GM18867 (cell line): ENCODE measurements around the gene CDKN2C.
"Not testable (repeated sequence)": the region's sequence is repeated elsewhere in the genome, so short reads cannot be mapped to it uniquely, and the experiment has no call there.

Experiments used
- ATAC-seq: cut with Tn5 transposase; IDR thresholded peaks from one replicate; pipeline ENCODE4 v1.9.1; 2021; ENCODE audit warnings: mild to moderate bottlenecking, moderate library complexity; ENCODE audit not compliant: unreplicated experiment

The CDKN2C gene

DNA sequence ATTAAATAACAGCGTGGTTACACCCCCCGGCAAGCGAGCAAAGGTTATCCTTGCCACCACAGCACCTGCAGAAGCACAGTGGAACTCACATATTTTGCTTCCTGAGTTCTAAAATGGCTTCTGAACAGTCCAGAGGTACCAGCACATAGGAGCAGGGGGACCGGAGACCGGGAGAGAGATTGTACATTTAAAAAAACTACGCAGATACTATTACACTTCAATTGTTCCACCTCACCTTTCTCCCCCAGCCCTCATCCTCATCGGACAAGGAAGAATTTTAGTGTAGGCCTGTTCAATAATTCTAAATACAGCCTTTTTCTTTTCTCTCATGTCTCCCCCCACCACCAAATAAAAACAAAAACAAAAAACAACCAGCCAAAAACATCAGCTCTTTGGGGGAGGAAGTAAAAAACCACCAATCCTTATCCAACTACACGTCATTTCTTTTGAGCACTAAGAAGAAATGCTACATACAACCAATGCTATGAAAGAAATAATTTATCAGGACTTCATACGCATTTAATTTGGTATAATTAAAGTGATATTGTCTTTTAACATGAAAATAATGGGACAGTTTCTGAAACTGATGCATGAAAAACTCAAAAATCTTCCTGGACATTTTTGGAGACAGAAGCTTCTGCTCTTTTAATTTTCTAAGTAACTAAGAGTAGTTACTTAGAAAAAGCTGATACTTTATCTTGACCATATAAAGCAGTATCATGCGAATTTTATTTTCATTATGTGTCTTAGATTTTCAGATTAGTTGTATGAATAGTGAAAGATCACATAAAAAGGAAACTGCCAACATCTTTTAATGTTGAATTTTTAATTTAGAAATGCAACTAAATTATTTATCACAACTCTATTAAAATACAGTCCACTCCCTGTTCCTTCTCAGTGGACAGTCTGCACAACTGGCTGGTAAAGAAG lies 9.1 kb downstream of the CDKN2C start:
- no peak for ATAC-seq

DNA sequence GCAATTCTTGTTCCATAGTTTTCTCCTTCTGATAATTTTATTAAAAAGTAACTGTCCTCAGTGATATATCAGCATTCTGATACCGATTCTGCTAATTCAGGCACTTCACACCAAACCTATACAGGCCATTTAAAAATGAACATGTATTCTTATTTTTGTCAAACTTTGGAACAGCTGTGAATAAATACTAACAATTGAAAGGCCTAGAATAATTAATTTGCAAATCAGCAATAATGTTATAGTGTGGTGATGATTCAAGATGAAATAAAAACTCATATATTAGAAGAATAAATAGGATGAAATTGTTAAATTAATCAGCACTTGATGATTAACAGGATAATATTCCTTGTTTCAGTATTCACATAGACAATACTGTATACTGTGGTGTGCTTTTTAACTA lies 9.9 kb downstream of the CDKN2C start:
- ATAC-seq = no peak

DNA sequence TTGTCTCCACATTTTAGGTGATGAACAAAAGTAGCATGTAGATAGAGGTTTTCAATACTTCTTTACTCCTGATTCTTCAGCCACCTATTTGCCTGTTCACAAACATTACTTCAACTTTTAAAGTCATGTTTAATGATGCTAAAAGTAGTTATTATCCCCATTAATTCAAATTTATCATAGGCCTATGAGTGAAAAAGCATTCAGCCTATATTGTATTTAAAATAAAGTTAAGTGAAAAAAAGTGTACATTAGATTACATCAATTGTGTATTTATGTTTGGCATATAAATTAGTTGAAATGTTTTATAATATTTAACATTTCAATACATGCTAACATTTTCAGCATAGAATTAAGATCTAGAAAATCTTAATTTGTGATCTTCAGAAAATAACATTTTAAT lies 10.5 kb downstream of the CDKN2C start:
- ATAC-seq = no peak

DNA sequence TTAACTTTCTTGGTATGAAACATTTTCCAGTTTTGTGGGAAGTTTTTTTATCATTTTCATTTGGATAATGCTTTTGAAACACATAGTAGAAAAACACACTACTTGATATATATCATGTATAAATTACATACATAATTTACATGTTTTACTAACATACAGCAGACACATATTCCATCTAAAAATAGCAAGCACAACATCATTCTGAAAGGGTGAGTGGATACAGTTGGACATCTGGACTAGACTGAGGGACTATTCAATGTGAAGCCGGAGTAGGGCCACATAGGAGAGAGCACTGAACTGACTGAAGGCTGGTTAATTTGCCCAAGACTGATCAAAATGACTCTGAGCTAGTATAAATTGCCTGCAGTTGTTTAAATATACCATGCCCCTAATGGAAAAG lies 11.7 kb downstream of the CDKN2C start:
- no peak for ATAC-seq

DNA sequence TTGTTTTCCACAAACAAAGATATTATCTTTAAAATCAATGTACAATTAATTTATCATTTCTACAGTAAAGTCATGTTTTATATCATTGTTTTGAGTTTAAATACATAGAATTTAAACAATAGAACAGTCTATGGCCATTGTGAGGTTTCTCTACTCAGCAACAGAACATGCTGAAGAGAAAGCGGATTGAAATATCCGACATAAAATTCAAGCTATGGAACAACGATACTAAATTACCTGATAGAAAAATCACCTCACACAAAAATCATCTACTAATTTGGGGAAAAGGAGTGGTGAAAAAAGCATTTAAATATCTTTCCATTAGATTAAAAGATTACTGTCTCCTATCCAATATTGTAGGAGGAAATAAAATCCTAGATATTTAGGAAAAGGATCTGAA lies 12.6 kb downstream of the CDKN2C start:
- ATAC-seq = no peak

DNA sequence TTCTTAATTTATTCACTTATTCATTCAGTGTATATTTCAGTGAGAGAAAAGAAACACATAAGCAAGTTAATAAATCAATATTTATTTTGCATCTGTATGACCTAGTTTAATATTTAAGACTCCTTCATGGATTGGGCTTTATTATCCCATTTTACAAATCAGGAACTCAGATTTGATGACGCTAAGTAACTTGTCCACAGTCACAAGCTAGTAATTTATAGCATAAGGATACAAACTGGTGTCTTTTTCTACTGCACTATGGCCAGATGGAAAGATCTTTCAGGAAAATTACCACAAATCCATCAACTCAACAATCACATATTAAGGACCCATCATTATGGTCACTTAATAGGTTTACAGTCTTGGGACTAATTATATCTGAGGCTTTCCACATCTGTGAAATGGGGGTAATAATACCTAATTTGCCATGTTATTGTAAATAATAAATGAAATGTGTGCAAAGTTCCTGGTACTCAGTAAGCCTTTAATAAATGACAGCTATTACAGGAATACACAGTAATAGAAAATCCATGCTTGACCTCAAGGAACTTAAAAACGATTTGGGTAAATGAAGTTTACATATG lies 13.3 kb downstream of the CDKN2C start:
- ATAC-seq = no peak

DNA sequence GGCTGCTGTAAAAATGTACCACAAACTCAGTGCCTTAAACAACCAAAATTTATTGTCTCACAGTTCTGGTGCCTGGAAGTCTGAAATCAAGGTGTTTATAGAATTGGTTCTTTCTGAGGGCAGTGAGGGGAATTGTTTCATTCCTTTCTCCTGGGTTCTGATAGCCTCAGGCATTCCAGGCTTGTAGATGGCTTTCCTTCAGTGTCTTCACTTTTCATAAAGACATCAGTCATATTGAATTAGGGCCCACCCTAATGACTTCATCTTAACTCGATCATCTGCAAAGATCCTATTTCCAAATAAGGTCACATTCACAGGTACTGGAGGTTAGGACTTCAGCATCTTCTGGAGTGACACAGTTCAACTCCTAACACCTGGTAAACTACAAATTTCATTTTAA lies 15.0 kb downstream of the CDKN2C start:
- ATAC-seq = no peak

DNA sequence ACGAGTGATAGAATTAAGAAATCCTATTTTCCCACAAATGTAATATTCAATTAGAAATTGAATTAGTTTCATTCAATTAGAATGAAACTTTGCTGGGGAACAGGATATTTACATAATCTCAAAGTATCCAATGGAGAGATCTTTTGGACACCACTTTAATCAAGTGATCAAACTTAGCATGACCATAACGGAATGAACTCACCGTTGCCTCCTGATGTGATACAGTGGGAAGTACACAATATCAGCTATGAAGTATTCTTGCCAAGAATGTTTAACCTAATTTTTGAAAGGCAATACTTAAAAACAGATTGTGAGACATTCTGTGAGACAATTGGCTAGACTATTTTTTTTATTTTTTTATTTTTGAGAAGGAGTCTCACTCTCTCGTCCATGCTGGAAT lies 16.6 kb downstream of the CDKN2C start:
- no peak for ATAC-seq

DNA sequence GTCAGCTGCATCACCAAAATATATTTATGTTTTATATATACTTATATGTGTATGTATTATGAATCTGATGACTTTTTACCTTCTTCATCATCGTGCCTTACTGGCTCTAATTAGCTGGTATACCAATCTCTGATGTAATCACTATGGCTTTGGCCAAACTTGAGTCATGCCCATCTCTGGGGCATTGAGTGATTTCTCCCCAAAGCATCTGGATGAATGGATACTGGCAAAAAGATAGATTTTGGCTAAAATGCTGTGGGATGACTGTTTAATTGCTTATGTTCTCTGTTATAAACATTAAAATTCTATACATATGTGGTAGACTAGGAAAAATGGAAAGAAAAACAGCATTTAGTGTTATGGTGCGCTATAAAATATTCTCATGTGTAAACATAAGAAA lies 19.6 kb downstream of the CDKN2C start:
- ATAC-seq = no peak

DNA sequence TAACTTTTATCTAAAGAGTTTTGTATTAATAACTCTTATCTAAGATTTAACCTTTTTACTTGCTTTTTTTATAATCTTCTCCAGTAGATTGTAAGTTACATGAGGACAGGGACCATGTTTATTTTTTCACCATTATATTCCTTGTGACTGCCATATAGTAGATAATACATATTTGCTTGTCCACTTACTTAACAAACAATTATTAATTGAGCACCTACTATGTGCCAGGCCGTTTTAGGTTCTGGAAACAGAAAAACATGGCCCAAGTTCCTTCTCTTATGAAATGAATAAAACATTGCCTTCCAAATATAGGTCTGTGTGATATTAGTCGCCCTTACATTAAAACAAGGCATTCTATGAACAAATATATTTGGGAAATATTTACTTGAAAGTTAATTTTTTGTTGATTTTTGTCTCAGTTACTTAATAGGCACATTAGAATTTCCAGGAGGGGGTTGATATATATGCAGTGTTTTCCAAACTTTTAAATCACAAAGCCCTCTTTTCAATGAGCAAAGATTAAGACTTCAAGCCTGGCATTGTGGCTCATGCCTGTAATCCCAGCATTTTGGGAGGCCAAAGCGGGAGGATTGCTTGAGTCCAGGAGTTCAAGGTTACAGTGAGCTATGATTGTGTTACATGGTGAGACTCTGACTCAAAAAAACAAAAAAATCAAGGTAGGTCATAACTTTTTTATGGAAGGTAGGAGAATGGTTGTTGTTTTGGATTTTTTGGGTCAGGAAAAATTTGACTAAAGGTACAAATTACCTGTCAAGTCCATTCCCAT lies 22.7 kb downstream of the CDKN2C start:
- no peak for ATAC-seq

GRCh38 chr1:50993645-50994044 lies 23.6 kb downstream of the CDKN2C start:
- no peak for ATAC-seq

DNA sequence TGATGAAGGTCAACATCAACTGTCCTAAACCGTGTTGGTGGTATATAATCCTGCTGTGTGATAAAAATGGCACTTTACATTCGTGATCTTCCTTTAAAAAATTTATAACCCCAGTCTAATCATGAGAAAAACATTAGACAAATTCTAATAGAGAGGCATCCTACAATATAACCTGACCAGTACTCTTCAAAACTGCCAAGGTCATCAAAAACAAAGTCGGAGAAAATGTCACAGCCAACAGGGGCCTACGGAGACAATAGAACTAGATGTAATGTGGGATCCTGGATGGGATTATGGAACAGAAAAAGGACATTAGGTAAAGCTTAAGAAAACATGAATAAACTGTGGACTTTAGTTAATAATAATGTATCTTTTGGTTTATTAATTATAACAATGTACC lies 25.0 kb downstream of the CDKN2C start:
- ATAC-seq = no peak

GRCh38 chr1:50995651-50996050 lies 25.6 kb downstream of the CDKN2C start:
- no peak for ATAC-seq

GRCh38 chr1:50996083-50996482 lies 26.0 kb downstream of the CDKN2C start:
- ATAC-seq = no peak

GRCh38 chr1:50999375-50999774 lies 29.3 kb downstream of the CDKN2C start:
- not testable (repeated sequence) for ATAC-seq

DNA sequence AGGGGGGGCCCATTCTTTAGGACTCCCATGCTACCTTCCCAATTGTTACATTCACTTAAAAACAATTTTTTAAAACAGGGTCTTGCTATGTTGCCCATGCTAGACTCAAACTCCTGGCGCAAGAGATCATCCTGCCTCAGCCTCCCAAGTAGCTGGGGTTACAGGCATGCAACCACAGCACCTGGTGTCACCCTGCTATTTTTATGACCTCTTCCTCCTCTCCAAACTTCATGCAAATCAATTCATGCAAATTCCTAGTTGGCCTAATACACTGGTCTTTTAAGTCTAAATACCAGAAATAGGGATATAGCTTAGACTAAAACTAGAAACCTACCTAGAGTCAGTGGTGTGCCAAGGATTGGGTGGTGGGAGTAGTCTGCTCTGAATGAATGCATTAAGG lies 30.1 kb downstream of the CDKN2C start:
- peak; percentile 89 for ATAC-seq

DNA sequence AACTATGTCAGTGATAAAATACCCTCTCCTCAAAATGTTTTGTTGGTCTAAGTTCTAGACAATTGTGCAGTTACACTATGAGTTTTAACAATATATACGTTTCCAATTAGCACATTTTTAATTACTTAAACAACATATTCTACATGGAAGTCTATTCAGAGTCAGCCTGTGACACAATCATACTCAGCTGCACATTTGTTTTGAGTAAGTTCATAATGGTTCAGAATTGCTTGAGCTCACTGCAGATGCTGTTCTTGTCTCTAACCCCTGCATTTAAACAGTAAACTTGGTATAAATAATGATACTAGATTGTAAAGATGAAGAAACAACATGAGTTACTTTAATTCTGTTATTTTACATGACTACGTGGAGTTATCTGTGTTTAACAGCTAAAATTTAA lies 30.6 kb downstream of the CDKN2C start:
- peak; percentile 30 for ATAC-seq

DNA sequence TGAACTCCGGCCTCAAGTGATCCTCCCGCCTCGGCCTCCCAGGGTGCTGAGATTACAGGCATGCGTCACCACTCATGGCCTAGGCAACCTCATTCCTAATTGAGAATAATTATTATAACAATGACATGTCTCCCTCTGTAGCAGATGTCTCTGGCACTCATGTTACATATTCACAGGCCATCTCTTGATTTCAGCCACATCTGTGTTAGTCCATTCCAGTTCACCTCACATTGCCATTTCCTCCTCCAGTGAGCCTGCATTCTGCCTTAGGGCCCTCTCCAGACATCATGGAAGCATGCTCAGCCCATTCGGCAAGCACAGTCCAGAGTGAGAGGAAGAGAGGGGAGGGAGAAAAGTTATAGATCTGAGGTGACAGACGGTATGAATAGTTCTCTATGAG lies 32.5 kb downstream of the CDKN2C start:
- ATAC-seq = no peak

- not testable (repeated sequence) for ATAC-seq
Observed at GRCh38 chr1:51005549-51005948, 35.5 kb downstream of the CDKN2C start.

DNA sequence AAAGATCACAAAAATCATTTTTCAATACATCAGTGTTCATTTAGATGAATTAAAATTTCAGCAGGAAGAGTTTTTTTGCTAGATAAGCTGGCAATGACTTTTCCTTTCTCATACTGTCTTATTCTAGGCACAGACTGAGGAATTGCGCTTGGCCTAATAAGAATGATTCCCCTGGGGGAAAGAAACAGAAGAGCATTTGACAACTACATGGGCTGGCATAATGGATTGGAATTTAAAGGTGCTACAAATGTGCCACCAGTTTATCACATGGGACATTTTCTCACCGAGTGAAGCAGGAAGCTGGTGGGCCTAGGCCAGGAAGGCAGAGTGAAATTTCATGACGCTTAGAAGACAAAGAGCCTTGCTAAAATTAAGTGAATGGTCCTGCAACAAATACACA lies 39.3 kb downstream of the CDKN2C start:
- ATAC-seq = no peak

- no peak for ATAC-seq
Observed at GRCh38 chr1:51014878-51015277, 44.8 kb downstream of the CDKN2C start.

DNA sequence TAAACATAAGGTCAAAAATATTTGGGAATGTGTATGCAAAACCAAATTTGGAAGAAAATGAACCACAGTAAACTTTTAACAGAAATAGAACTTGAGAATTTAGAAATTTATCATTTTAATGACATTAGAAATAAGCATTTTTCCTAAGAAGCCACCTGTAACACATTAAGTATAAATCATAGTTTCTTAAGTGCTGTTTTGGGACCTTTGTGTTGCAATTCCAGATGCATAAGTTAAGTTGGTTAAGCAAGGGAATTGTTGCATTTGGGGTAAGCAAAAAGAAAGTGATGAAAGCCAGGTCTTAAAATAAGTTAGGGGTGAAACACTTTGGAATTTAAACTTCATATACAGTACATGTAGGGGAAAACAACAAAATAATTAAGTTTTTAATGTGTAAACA lies 49.8 kb downstream of the CDKN2C start:
- no peak for ATAC-seq
